ENCODE data around the gene ADGRL3.

The ADGRL3 gene

GRCh38 chr4:61200187-61200915, at the start of gene ADGRL3:
Gene ADGRL3 (plus strand): TSS chr4:61200326.
- no peak for DNase-seq (ENCODE audit: low read depth in 1 of 2, low spot score in 1 of 2)

GRCh38 chr4:61152433-61152832, 47.7 kb upstream of the ADGRL3 start:
- DNase-seq (ENCODE audit: low read depth in 1 of 2, low spot score in 1 of 2) = no peak

GRCh38 chr4:61160478-61160877, 39.6 kb upstream of the ADGRL3 start:
- no peak for DNase-seq (ENCODE audit: low read depth in 1 of 2, low spot score in 1 of 2)

- no peak for DNase-seq (ENCODE audit: low read depth in 1 of 2, low spot score in 1 of 2)
Measured at GRCh38 chr4:61162116-61162515, 38.0 kb upstream of the ADGRL3 start.

- DNase-seq (ENCODE audit: low read depth in 1 of 2, low spot score in 1 of 2) = no peak
Measured at GRCh38 chr4:61173799-61174198, 26.3 kb upstream of the ADGRL3 start.

- DNase-seq (ENCODE audit: low read depth in 1 of 2, low spot score in 1 of 2) = no peak
Measured at GRCh38 chr4:61175495-61175894, 24.6 kb upstream of the ADGRL3 start.

GRCh38 chr4:61177367-61177766, 22.8 kb upstream of the ADGRL3 start:
- no peak for DNase-seq (ENCODE audit: low read depth in 1 of 2, low spot score in 1 of 2)

- no peak for DNase-seq (ENCODE audit: low read depth in 1 of 2, low spot score in 1 of 2)
Measured at GRCh38 chr4:61180405-61180804, 19.7 kb upstream of the ADGRL3 start.

GRCh38 chr4:61182915-61183314, 17.2 kb upstream of the ADGRL3 start:
- DNase-seq (ENCODE audit: low read depth in 1 of 2, low spot score in 1 of 2) = no peak

GRCh38 chr4:61185288-61185687, 14.8 kb upstream of the ADGRL3 start:
- no peak for DNase-seq (ENCODE audit: low read depth in 1 of 2, low spot score in 1 of 2)

GRCh38 chr4:61192392-61192791, 7.7 kb upstream of the ADGRL3 start:
- DNase-seq (ENCODE audit: low read depth in 1 of 2, low spot score in 1 of 2) = no peak

- no peak for DNase-seq (ENCODE audit: low read depth in 1 of 2, low spot score in 1 of 2)
Measured at GRCh38 chr4:61193863-61194262, 6.3 kb upstream of the ADGRL3 start.

- DNase-seq (ENCODE audit: low read depth in 1 of 2, low spot score in 1 of 2) = no peak
Measured at GRCh38 chr4:61194571-61194970, 5.6 kb upstream of the ADGRL3 start.

GRCh38 chr4:61195101-61195500, 5.0 kb upstream of the ADGRL3 start:
- no peak for DNase-seq (ENCODE audit: low read depth in 1 of 2, low spot score in 1 of 2)

- no peak for DNase-seq (ENCODE audit: low read depth in 1 of 2, low spot score in 1 of 2)
Measured at GRCh38 chr4:61198686-61199085, 1.4 kb upstream of the ADGRL3 start.

- no peak for DNase-seq (ENCODE audit: low read depth in 1 of 2, low spot score in 1 of 2)
Measured at GRCh38 chr4:61199873-61200186, 296 bp upstream of the ADGRL3 start.

- no peak for DNase-seq (ENCODE audit: low read depth in 1 of 2, low spot score in 1 of 2)
Measured at GRCh38 chr4:61200916-61201526, 895 bp downstream of the ADGRL3 start.

GRCh38 chr4:61201561-61201960, 1.4 kb downstream of the ADGRL3 start:
- DNase-seq (ENCODE audit: low read depth in 1 of 2, low spot score in 1 of 2) = no peak

GRCh38 chr4:61201961-61202637, 2.0 kb downstream of the ADGRL3 start:
- DNase-seq (ENCODE audit: low read depth in 1 of 2, low spot score in 1 of 2) = no peak

- DNase-seq (ENCODE audit: low read depth in 1 of 2, low spot score in 1 of 2) = no peak
Measured at GRCh38 chr4:61202638-61203435, 2.7 kb downstream of the ADGRL3 start.

- DNase-seq (ENCODE audit: low read depth in 1 of 2, low spot score in 1 of 2) = no peak
Measured at GRCh38 chr4:61203436-61203790, 3.3 kb downstream of the ADGRL3 start.

Measured in activated T-helper 1 cell treated with anti-CD3 and anti-CD28 coated beads, Interleukin-2, amount 50 U/mL, for 16 hours (primary cell).